ENCODE results near the gene SLX4IP.

DNA sequence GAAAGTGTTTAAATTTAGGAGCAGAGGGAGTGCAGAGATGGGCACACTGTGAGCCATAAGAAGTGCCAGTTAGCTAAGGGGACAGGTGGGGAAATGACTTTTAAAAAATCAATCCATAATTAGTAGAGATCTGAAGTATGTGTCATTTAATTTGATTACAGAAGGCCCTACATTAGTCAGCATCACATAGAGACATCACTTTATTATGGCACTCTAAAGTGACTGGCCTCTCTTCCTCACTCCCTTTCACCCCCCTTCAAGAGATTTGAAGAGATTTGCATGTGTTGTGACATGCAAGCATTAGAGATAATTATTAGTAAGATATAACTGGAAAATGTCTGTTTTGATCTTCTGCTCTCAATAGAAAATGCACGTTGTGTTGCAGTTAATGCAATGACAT lies 86.7 kb downstream of the SLX4IP start:
- TF ChIP-seq CTCF (IDR thresholded peaks at IDR 0.05) (no peak), POLR2A (IDR thresholded peaks at IDR 0.05) (no peak)

Data from esophagus squamous epithelium (tissue), 4 donors.